GM21381 (cell line): Measurements from ENCODE around the gene OSBPL9.
"Not testable (repeated sequence)": the region's sequence is repeated elsewhere in the genome, so short reads cannot be mapped to it uniquely, and the experiment has no call there.

ENCODE experiments used
- ATAC-seq: cut with Tn5 transposase; IDR thresholded peaks from one replicate; pipeline ENCODE4 v1.9.1; 2021; ENCODE audit warnings: mild to moderate bottlenecking, moderate library complexity; ENCODE audit not compliant: unreplicated experiment

OSBPL9 gene

GRCh38 chr1:51733426-51733774 lies 116.5 kb downstream of the OSBPL9 start:
- ATAC-seq = not testable (repeated sequence)

- no peak for ATAC-seq
These were observed 117.1 kb downstream of the OSBPL9 start for GRCh38 chr1:51733793-51734522.

GRCh38 chr1:51734896-51735745 lies 118.2 kb downstream of the OSBPL9 start:
- no peak for ATAC-seq

- no peak for ATAC-seq
These were observed 118.9 kb downstream of the OSBPL9 start for GRCh38 chr1:51735746-51736254.

- ATAC-seq = no peak
These were observed 119.8 kb downstream of the OSBPL9 start for GRCh38 chr1:51736702-51737101.

- ATAC-seq = no peak
These were observed 121.8 kb downstream of the OSBPL9 start for GRCh38 chr1:51738681-51739080.

GRCh38 chr1:51740652-51741051 lies 123.8 kb downstream of the OSBPL9 start:
- ATAC-seq = no peak

- ATAC-seq = no peak
These were observed 124.3 kb downstream of the OSBPL9 start for GRCh38 chr1:51741121-51741681.

- ATAC-seq = no peak
These were observed 127.8 kb downstream of the OSBPL9 start for GRCh38 chr1:51744506-51745303.

GRCh38 chr1:51745304-51745570 lies 128.3 kb downstream of the OSBPL9 start:
- no peak for ATAC-seq

- ATAC-seq = no peak
These were observed 132.3 kb downstream of the OSBPL9 start for GRCh38 chr1:51749151-51749550.

GRCh38 chr1:51750218-51750617 lies 133.3 kb downstream of the OSBPL9 start:
- ATAC-seq = no peak

GRCh38 chr1:51750729-51751128 lies 133.8 kb downstream of the OSBPL9 start:
- ATAC-seq = no peak

GRCh38 chr1:51752073-51752948 lies 135.4 kb downstream of the OSBPL9 start:
- no peak for ATAC-seq

GRCh38 chr1:51753969-51754368 lies 137.1 kb downstream of the OSBPL9 start:
- no peak for ATAC-seq

GRCh38 chr1:51754666-51755065 lies 137.8 kb downstream of the OSBPL9 start:
- no peak for ATAC-seq

GRCh38 chr1:51755437-51755836 lies 138.5 kb downstream of the OSBPL9 start:
- no peak for ATAC-seq

GRCh38 chr1:51756290-51756689 lies 139.4 kb downstream of the OSBPL9 start:
- ATAC-seq = no peak

GRCh38 chr1:51758310-51758709 lies 141.4 kb downstream of the OSBPL9 start:
- ATAC-seq = no peak

GRCh38 chr1:51760872-51761271 lies 144.0 kb downstream of the OSBPL9 start:
- no peak for ATAC-seq
